HEK293 (cell line): ENCODE measurements around the gene KCNQ2.

Experiments
- CTCF ChIA-PET: fragments of 350-600 bp; formaldehyde crosslinking; extraction: SDS; loops from one replicate; lab custom pipeline; 2021; ENCODE audit warnings: antibody characterized with exemption; lab: Yijun Ruan, JAX
- POLR2A ChIA-PET: fragments of 300-600 bp; formaldehyde crosslinking; extraction: SDS; loops from one replicate; lab custom pipeline; 2020; ENCODE audit warnings: antibody characterized with exemption, inconsistent platforms; lab: Yijun Ruan, JAX
- H3K27ac ChIP-seq: fragments of 200-500 bp; sonication (Bioruptor generic); 2 replicates; pipeline ENCODE4 v1.5.1; 2014; ENCODE audit warnings: low read depth, low read length, control low read depth, inconsistent platforms; ENCODE audit errors: extremely low read depth
- H3K36me3 ChIP-seq, 2 experiments: fragments of 200-500 bp in 1 of 2; sonication (Bioruptor generic) in 1 of 2; 1 replicate in 1 of 2; 2 replicates in 1 of 2; pipeline ENCODE4 v1.5.1; 2014 to 2017; ENCODE audit warnings: inconsistent platforms in 2 of 2, low read length in 2 of 2; ENCODE audit not compliant: control insufficient read depth in 2 of 2, insufficient read depth in 1 of 2
- H3K4me1 ChIP-seq: fragments of 200-500 bp; sonication (Bioruptor generic); 2 replicates; pipeline ENCODE4 v1.5.1; 2014; ENCODE audit warnings: mild to moderate bottlenecking, low read length, inconsistent platforms; ENCODE audit not compliant: control insufficient read depth, insufficient read depth
- H3K4me3 ChIP-seq: 2 replicates; pipeline ENCODE4 v1.5.1; 2011; ENCODE audit warnings: low read depth, mild to moderate bottlenecking, control low read depth, low read length, moderate library complexity
- H3K9me3 ChIP-seq: fragments of 200-500 bp; sonication (Bioruptor generic); 2 replicates; pipeline ENCODE4 v1.5.1; 2014; ENCODE audit warnings: low read depth, low read length, inconsistent platforms; ENCODE audit not compliant: control insufficient read depth, insufficient read depth
- PBX3 ChIP-seq: sonication (generic); formaldehyde crosslinking; IDR thresholded peaks from 2 replicates; pipeline ENCODE4 v1.8.1; 2022; ENCODE audit warnings: mild to moderate bottlenecking, moderate library complexity, missing genetic modification reagents
- TCF7L2 ChIP-seq: IDR thresholded peaks from 2 replicates; pipeline ENCODE4 v1.6.1; 2011; ENCODE audit warnings: low read depth, mild to moderate bottlenecking, inconsistent platforms, low read length, moderate library complexity, borderline replicate concordance
- ZBTB26 ChIP-seq: fragments of 450-650 bp; formaldehyde crosslinking; optimal IDR thresholded peaks from 2 replicates; pipeline ENCODE3; 2016; ENCODE audit warnings: missing biosample characterization, mild to moderate bottlenecking, missing genetic modification characterization
- ZNF169 ChIP-seq: fragments of 450-650 bp; formaldehyde crosslinking; IDR thresholded peaks from 2 replicates; pipeline ENCODE4 v1.5.1; 2016; ENCODE audit warnings: missing biosample characterization, missing genetic modification characterization
- ZNF266 ChIP-seq: fragments of 450-650 bp; formaldehyde crosslinking; IDR thresholded peaks from 2 replicates; pipeline ENCODE4 v1.5.1; 2016; ENCODE audit warnings: missing biosample characterization, missing genetic modification characterization, low read depth
- ZNF324 ChIP-seq: fragments of 450-650 bp; formaldehyde crosslinking; IDR thresholded peaks from 2 replicates; pipeline ENCODE4 v1.5.1; 2016; ENCODE audit warnings: missing biosample characterization, missing genetic modification characterization
- ZNF558 ChIP-seq: fragments of 450-650 bp; formaldehyde crosslinking; IDR thresholded peaks from 2 replicates; pipeline ENCODE4 v1.5.1; 2016; ENCODE audit warnings: missing biosample characterization, missing genetic modification characterization
- ZNF561 ChIP-seq: fragments of 450-650 bp; IDR thresholded peaks from 2 replicates; pipeline ENCODE4 v1.5.1; 2018; ENCODE audit warnings: missing biosample characterization, missing genetic modification characterization, borderline replicate concordance
- ZNF596 ChIP-seq: fragments of 450-650 bp; IDR thresholded peaks from 2 replicates; pipeline ENCODE4 v1.5.0; 2018; ENCODE audit warnings: missing biosample characterization, mild to moderate bottlenecking, missing genetic modification characterization, moderate library complexity
- ZNF623 ChIP-seq: fragments of 450-650 bp; formaldehyde crosslinking; IDR thresholded peaks from 2 replicates; pipeline ENCODE4 v1.5.1; 2016; ENCODE audit warnings: missing biosample characterization, missing genetic modification characterization
- ZNF629 ChIP-seq: fragments of 450-650 bp; formaldehyde crosslinking; IDR thresholded peaks from 2 replicates; pipeline ENCODE4 v1.5.1; 2017; ENCODE audit warnings: missing biosample characterization, missing genetic modification characterization
- ZNF747 ChIP-seq: fragments of 450-650 bp; formaldehyde crosslinking; IDR thresholded peaks from 2 replicates; pipeline ENCODE4 v1.5.1; 2016; ENCODE audit warnings: missing biosample characterization, missing genetic modification characterization
- ZNF768 ChIP-seq: fragments of 450-650 bp; formaldehyde crosslinking; IDR thresholded peaks from 2 replicates; pipeline ENCODE4 v1.5.1; 2018; ENCODE audit warnings: missing biosample characterization, mild to moderate bottlenecking, missing genetic modification characterization
- ZNF837 ChIP-seq: fragments of 450-650 bp; formaldehyde crosslinking; IDR thresholded peaks from 2 replicates; pipeline ENCODE4 v1.5.1; 2016; ENCODE audit warnings: missing biosample characterization, missing genetic modification characterization
- TF ChIP-seq, protein P1 (sequence below): fragments of 450-650 bp; formaldehyde crosslinking; IDR thresholded peaks from 2 replicates; pipeline ENCODE4 v1.5.1; 2016; ENCODE audit warnings: missing biosample characterization, missing genetic modification characterization
- TF ChIP-seq, protein P2 (sequence below): IDR thresholded peaks from 2 replicates; pipeline ENCODE4 v1.6.1; 2011; ENCODE audit warnings: mild to moderate bottlenecking, low read depth, low read length, borderline replicate concordance

KCNQ2 gene

GRCh38 chr20:63487781-63488241 is 15.4 kb upstream of the KCNQ2 start:
- peaks cover 13 to 42% of the 10 kb centered on the region in 2 experiments; a peak in 2 of 3 replicates for H3K36me3 ChIP-seq
- ChIA-PET CTCF (no interaction called here), POLR2A (no interaction called here)
- H3K9me3 ChIP-seq: no peaks in the 10 kb centered on the region
- no peak overlapping the region for H3K4me3 ChIP-seq
- peaks cover 5% of the 10 kb centered on the region for H3K4me1 ChIP-seq
- no peak overlapping the region for H3K27ac ChIP-seq
- TF ChIP-seq ZNF623 (tag by site-specific recombination) (no peak), ZBTB26 (tag by site-specific recombination) (no peak), ZNF561 (tag by site-specific recombination) (no peak), ZNF837 (no peak), ZNF768 (tag by site-specific recombination) (no peak), ZNF747 (tag by site-specific recombination) (no peak), TCF7L2 (no peak), ZNF324 (tag by site-specific recombination) (no peak), ZNF169 (tag by site-specific recombination) (no peak), PBX3 (CRISPR knock-in tag) (no peak), ZNF558 (tag by site-specific recombination) (no peak), ZNF629 (tag by site-specific recombination) (no peak), ZNF596 (no peak), ZNF266 (tag by site-specific recombination) (no peak)
- TF ChIP-seq, protein P1, sequence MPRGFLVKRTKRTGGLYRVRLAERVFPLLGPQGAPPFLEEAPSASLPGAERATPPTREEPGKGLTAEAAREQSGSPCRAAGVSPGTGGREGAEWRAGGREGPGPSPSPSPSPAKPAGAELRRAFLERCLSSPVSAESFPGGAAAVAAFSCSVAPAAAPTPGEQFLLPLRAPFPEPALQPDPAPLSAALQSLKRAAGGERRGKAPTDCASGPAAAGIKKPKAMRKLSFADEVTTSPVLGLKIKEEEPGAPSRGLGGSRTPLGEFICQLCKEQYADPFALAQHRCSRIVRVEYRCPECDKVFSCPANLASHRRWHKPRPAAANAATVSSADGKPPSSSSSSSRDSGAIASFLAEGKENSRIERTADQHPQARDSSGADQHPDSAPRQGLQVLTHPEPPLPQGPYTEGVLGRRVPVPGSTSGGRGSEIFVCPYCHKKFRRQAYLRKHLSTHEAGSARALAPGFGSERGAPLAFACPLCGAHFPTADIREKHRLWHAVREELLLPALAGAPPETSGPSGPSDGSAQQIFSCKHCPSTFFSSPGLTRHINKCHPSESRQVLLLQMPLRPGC: no peak
- TF ChIP-seq, all 188 proteins: peak for 0

DNA sequence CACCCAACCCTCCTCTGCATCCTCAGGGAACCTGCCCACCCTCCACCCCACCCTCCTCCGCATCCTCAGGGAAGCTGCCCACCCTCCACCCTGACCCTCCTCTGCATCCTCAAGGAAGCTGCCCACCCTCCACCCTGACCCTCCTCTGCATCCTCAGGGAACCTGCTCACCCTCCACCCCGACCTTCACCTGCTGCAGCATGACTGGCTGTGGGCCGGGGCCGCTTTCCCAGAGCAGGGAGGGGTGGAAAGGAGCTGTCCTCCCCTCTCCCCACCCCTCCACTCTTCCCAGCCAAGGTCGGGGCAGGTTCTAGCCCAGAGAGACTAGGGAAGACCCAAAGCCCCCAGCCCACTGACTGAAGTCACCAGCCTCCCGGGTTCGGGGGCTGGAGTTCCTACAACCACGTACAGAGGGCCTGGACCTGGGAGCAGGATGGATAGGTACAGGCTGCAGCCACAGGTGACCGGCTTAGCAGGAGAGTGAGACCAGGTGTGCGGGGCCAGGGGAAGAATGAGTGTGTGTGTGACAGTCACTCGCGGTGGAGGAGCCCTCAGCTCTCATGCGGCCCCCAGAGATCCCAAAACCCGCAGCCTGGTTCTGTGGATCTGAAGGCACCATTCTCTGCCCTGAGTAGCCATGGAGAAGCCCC is 14.8 kb upstream of the KCNQ2 start:
- Histone ChIP-seq H3K9me3 (no peaks in the 10 kb centered on the region), H3K27ac (no peak overlapping the region), H3K36me3 (peaks cover 7 to 36% of the 10 kb centered on the region in 2 experiments; a peak in 2 of 3 replicates), H3K4me3 (no peak overlapping the region), H3K4me1 (peaks cover 6% of the 10 kb centered on the region)
- ChIA-PET CTCF (no interaction called here), POLR2A (interaction anchor here (1.0 kb wide), 1 partner anchor 39 kb away, joined by 3 read pairs; no protein-coding TSS in a partner anchor)
- TF ChIP-seq, protein P2, sequence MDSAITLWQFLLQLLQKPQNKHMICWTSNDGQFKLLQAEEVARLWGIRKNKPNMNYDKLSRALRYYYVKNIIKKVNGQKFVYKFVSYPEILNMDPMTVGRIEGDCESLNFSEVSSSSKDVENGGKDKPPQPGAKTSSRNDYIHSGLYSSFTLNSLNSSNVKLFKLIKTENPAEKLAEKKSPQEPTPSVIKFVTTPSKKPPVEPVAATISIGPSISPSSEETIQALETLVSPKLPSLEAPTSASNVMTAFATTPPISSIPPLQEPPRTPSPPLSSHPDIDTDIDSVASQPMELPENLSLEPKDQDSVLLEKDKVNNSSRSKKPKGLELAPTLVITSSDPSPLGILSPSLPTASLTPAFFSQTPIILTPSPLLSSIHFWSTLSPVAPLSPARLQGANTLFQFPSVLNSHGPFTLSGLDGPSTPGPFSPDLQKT: no peak
- TF ChIP-seq, all 188 proteins: peak for 0
